ENCODE measurements around the gene OR5A2. TPM values are rescaled to one million over a fixed set of nuclear protein-coding genes. Genes with fewer than 3 reads are reported as not detected.

Gene OR5A2
- total RNA-seq, 1 donor from 2014 or later = not detected

DNA sequence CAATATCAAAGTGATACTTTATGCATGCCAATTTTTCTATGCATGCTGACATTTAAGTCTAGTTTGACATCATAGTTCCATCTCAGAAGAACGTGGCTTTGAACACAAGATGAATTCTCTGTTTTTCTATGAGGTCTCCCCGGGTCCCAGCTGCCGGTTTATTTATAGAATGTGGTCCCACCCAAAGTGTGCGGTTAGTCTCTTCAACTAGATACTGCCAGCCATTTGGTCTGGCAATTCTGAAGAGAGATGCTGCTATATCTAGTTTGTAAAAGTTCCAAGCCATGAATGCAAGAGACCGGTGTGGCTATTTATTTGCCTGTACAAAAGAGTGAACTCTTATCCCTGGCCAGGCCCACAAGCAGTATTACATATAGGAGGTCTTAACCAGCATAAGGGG, 9.2 kb downstream of the OR5A2 start:
- H3K4me1 ChIP-seq = no peaks in the 10 kb centered on the region
- H3K27ac ChIP-seq = no peak overlapping the region
- H3K9me3 ChIP-seq = no peaks in the 10 kb centered on the region
- DNase-seq (ENCODE audit: extremely low spot score in 2 of 2) = no peak
- no peaks in the 10 kb centered on the region for H3K36me3 ChIP-seq
- H3K4me3 ChIP-seq = no peak overlapping the region
- TF ChIP-seq POLR2AphosphoS5 (IDR thresholded peaks at IDR 0.05; ENCODE audit: insufficient read depth in 1 of 2, low read depth in 1 of 2) (no peak), POLR2A (IDR thresholded peaks at IDR 0.05) (no peak)
- TF ChIP-seq, protein P1, sequence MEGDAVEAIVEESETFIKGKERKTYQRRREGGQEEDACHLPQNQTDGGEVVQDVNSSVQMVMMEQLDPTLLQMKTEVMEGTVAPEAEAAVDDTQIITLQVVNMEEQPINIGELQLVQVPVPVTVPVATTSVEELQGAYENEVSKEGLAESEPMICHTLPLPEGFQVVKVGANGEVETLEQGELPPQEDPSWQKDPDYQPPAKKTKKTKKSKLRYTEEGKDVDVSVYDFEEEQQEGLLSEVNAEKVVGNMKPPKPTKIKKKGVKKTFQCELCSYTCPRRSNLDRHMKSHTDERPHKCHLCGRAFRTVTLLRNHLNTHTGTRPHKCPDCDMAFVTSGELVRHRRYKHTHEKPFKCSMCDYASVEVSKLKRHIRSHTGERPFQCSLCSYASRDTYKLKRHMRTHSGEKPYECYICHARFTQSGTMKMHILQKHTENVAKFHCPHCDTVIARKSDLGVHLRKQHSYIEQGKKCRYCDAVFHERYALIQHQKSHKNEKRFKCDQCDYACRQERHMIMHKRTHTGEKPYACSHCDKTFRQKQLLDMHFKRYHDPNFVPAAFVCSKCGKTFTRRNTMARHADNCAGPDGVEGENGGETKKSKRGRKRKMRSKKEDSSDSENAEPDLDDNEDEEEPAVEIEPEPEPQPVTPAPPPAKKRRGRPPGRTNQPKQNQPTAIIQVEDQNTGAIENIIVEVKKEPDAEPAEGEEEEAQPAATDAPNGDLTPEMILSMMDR (IDR thresholded peaks at IDR 0.05) = no peak
- intact Hi-C loops (cut with DNase I) = no loop called here
- H3K27me3 ChIP-seq = no peaks in the 10 kb centered on the region

DNA sequence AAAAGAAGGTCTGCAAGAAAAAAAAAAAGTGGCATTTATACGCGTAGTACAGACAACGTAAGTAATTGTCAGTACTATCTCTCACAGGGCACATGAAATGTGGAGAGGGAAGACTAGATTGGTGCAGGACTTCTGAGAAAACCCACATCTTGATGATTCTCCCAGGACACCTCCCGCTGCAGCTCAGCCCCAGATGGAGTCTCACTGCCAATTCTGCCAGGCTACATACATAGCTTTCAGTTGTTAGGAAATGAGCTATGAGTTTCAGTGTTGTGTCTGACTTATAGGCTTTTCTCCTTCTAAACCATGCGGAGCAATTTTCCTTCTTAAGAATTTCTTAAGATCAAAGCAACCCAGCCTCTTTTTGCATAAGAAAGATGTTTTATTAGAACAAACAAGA, 9.6 kb downstream of the OR5A2 start:
- TF ChIP-seq, protein P1 (IDR thresholded peaks at IDR 0.05) = no peak
- TF ChIP-seq POLR2AphosphoS5 (IDR thresholded peaks at IDR 0.05; ENCODE audit: insufficient read depth in 1 of 2, low read depth in 1 of 2) = no peak
- no peak for TF ChIP-seq POLR2A (IDR thresholded peaks at IDR 0.05)
- H3K9me3 ChIP-seq = no peaks in the 10 kb centered on the region
- H3K27me3 ChIP-seq = no peaks in the 10 kb centered on the region
- no peak overlapping the region for H3K27ac ChIP-seq
- no peaks in the 10 kb centered on the region for H3K4me1 ChIP-seq
- no peaks in the 10 kb centered on the region for H3K36me3 ChIP-seq
- intact Hi-C loops (cut with DNase I) = no loop called here
- DNase-seq (ENCODE audit: extremely low spot score in 2 of 2) = no peak
- H3K4me3 ChIP-seq = no peak overlapping the region

DNA sequence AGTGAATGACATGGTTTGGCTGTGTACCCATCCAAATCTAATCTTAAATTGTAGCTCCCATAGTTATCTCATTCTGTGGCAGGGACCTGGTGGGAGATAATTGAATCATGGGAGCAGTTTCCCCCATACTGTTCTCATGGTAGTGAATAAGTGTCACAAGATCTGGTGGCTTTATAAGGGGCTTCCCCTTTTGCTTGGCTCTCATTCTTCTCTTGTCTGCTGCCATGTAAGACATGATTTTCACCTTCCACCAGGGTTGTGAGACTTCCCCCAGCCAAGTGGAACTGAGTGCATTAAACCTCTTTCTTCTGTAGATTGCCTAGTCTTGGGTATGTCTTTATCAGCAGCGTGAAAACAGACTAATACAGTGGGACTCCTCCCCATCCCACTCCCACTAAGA, 11.1 kb downstream of the OR5A2 start:
- intact Hi-C loops (cut with DNase I) = no loop called here
- TF ChIP-seq POLR2A (IDR thresholded peaks at IDR 0.05) (no peak), POLR2AphosphoS5 (IDR thresholded peaks at IDR 0.05; ENCODE audit: insufficient read depth in 1 of 2, low read depth in 1 of 2) (no peak)
- TF ChIP-seq, protein P1 (IDR thresholded peaks at IDR 0.05) = no peak
- H3K4me1 ChIP-seq = no peaks in the 10 kb centered on the region
- no peaks in the 10 kb centered on the region for H3K9me3 ChIP-seq
- no peak overlapping the region for H3K4me3 ChIP-seq
- no peak overlapping the region for H3K27ac ChIP-seq
- no peaks in the 10 kb centered on the region for H3K27me3 ChIP-seq
- H3K36me3 ChIP-seq = no peaks in the 10 kb centered on the region
- no peak for DNase-seq (ENCODE audit: extremely low spot score in 2 of 2)

DNA sequence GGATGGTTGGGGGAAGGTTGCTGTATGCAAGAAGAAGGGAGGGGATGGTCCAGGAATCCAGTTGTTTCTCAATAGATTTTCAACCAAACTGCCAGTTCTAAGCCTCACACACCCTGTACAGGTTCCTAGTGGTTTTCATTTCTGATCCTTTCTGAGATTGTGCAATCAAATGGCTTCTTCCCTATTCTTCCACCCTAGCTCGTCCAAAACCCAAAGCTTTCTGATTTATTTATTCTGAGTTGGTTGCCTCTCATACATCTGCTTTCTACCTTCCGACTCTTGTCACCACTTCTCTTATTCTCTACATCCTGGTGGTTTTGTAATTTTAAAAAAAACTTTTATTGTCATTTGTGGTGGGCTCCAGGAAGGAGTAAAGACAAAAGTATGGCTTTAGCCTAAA, 12.6 kb downstream of the OR5A2 start:
- H3K4me3 ChIP-seq = no peak overlapping the region
- TF ChIP-seq POLR2A (IDR thresholded peaks at IDR 0.05) (no peak), POLR2AphosphoS5 (IDR thresholded peaks at IDR 0.05; ENCODE audit: insufficient read depth in 1 of 2, low read depth in 1 of 2) (no peak)
- TF ChIP-seq, protein P1 (IDR thresholded peaks at IDR 0.05) = no peak
- no peaks in the 10 kb centered on the region for H3K4me1 ChIP-seq
- H3K27ac ChIP-seq = no peak overlapping the region
- H3K27me3 ChIP-seq = no peaks in the 10 kb centered on the region
- no peak for DNase-seq (ENCODE audit: extremely low spot score in 2 of 2)
- H3K9me3 ChIP-seq = no peaks in the 10 kb centered on the region
- H3K36me3 ChIP-seq = no peaks in the 10 kb centered on the region
- intact Hi-C loops (cut with DNase I) = no loop called here

DNA sequence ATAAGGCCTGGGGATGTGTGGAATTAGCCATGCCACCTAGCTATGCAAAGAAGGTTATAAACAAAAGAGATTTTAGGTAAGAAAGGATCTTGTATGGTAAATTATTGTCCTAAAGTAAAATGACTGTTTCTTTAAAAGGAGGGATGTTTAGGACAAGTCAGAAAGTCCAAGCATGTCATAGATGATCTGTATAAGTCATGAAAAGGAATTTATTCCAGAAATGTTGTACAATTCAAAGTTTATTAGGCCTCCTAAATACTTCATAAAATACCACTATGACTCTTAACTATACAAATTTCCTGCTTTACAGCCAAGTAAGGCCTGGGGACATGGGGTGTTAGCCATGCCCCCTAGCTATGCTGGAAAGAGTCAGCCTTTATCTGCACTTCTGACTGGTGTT, 22.7 kb downstream of the OR5A2 start:
- Histone ChIP-seq H3K27ac (no peak overlapping the region), H3K4me3 (no peak overlapping the region), H3K4me1 (no peaks in the 10 kb centered on the region), H3K9me3 (no peaks in the 10 kb centered on the region), H3K36me3 (no peaks in the 10 kb centered on the region), H3K27me3 (no peaks in the 10 kb centered on the region)
- TF ChIP-seq, protein P1 (IDR thresholded peaks at IDR 0.05) = no peak
- TF ChIP-seq POLR2AphosphoS5 (IDR thresholded peaks at IDR 0.05; ENCODE audit: insufficient read depth in 1 of 2, low read depth in 1 of 2) = no peak
- TF ChIP-seq POLR2A (IDR thresholded peaks at IDR 0.05) = no peak
- intact Hi-C loops (cut with DNase I) = no loop called here
- DNase-seq (ENCODE audit: extremely low spot score in 2 of 2) = no peak

Data from vagina (tissue), 2 donors.